ENCODE results near the gene KANSL1. TPM values are rescaled to one million over a fixed set of nuclear protein-coding genes. Genes with fewer than 3 reads are reported as not detected.

Gene KANSL1
- total RNA-seq, 1 donor from 2014 or later, result 136 TPM

GRCh38 chr17:46205975-46206374 lies 12.7 kb upstream of the KANSL1 start:
- peaks cover 57% of the 10 kb centered on the region for H3K36me3 Mint-ChIP-seq

GRCh38 chr17:46202424-46202823 lies 9.2 kb upstream of the KANSL1 start:
- Mint-ChIP-seq H3K4me1 (no peaks in the 10 kb centered on the region), H3K27me3 (ENCODE audit: insufficient read depth, low read depth) (no peaks in the 10 kb centered on the region), H3K27ac (no peak overlapping the region), H3K4me3 (no peak overlapping the region), H3K36me3 (peaks cover 59% of the 10 kb centered on the region), H3K9me3 (peaks cover 61% of the 10 kb centered on the region)
- peaks cover 3% of the 10 kb centered on the region for H3F3A ChIP-seq (ENCODE audit: low read depth)
- H3K79me2 ChIP-seq (ENCODE audit: low read depth), result peaks cover 100% of the 10 kb centered on the region
- H3K4me3 ChIP-seq, result no peak overlapping the region
- no peaks in the 10 kb centered on the region for H3K27me3 ChIP-seq
- peaks cover 4% of the 10 kb centered on the region for H3K36me3 ChIP-seq
- no peak overlapping the region for H3K27ac ChIP-seq
- no peaks in the 10 kb centered on the region for H3K4me1 ChIP-seq
- TF ChIP-seq EZH2 (IDR thresholded peaks at IDR 0.05) (no peak), EZH2phosphoT487 (IDR thresholded peaks at IDR 0.05) (no peak), CTCF (IDR thresholded peaks at IDR 0.05) (no peak)
- DNase-seq (ENCODE audit: low spot score), result no peak
- H3K9me3 ChIP-seq (ENCODE audit: low read depth), result no peaks in the 10 kb centered on the region
- H4K20me1 ChIP-seq (ENCODE audit: low read depth), result peaks cover 32% of the 10 kb centered on the region
- H2AFZ ChIP-seq (replicated peaks), result no peak overlapping the region
- H3K9ac ChIP-seq, result no peak overlapping the region
- no peak overlapping the region for H3K4me2 ChIP-seq

More at GRCh38 chr17:46205975-46206374, 12.7 kb upstream of the KANSL1 start:
- Histone ChIP-seq H3K9ac (no peak overlapping the region), H3K4me1 (no peaks in the 10 kb centered on the region), H3F3A (ENCODE audit: low read depth) (no peaks in the 10 kb centered on the region), H2AFZ (replicated peaks) (no peak overlapping the region), H3K4me2 (no peak overlapping the region), H3K36me3 (peaks cover 4% of the 10 kb centered on the region), H3K79me2 (ENCODE audit: low read depth) (peaks cover 100% of the 10 kb centered on the region), H3K4me3 (no peak overlapping the region), H3K27me3 (no peaks in the 10 kb centered on the region), H3K27ac (no peak overlapping the region), H4K20me1 (ENCODE audit: low read depth) (peaks cover 52% of the 10 kb centered on the region), H3K9me3 (ENCODE audit: low read depth) (no peaks in the 10 kb centered on the region)
- Mint-ChIP-seq H3K4me3 (no peak overlapping the region), H3K27ac (no peak overlapping the region), H3K27me3 (ENCODE audit: insufficient read depth, low read depth) (no peaks in the 10 kb centered on the region), H3K9me3 (peaks cover 49% of the 10 kb centered on the region), H3K4me1 (no peaks in the 10 kb centered on the region)
- TF ChIP-seq CTCF (IDR thresholded peaks at IDR 0.05) (no peak), EZH2 (IDR thresholded peaks at IDR 0.05) (no peak), EZH2phosphoT487 (IDR thresholded peaks at IDR 0.05) (no peak)
- DNase-seq (ENCODE audit: low spot score), result no peak

- H3K9me3 ChIP-seq (ENCODE audit: low read depth), result no peaks in the 10 kb centered on the region
- H3K4me1 ChIP-seq, result no peaks in the 10 kb centered on the region
- no peak overlapping the region for H3K4me2 ChIP-seq
- H3K27me3 Mint-ChIP-seq (ENCODE audit: insufficient read depth, low read depth), result no peaks in the 10 kb centered on the region
- H3K27ac Mint-ChIP-seq, result no peak overlapping the region
- H3K4me3 ChIP-seq, result no peak overlapping the region
- H3K27ac ChIP-seq, result no peak overlapping the region
- TF ChIP-seq CTCF (IDR thresholded peaks at IDR 0.05), result no peak
- TF ChIP-seq EZH2phosphoT487 (IDR thresholded peaks at IDR 0.05), result no peak
- no peak for TF ChIP-seq EZH2 (IDR thresholded peaks at IDR 0.05)
- H3K9me3 Mint-ChIP-seq, result peaks cover 63% of the 10 kb centered on the region
- no peak overlapping the region for H3K4me3 Mint-ChIP-seq
- H3K4me1 Mint-ChIP-seq, result no peaks in the 10 kb centered on the region
- peaks cover 60% of the 10 kb centered on the region for H3K36me3 Mint-ChIP-seq
- H3K9ac ChIP-seq, result no peak overlapping the region
- H2AFZ ChIP-seq (replicated peaks), result no peak overlapping the region
- DNase-seq (ENCODE audit: low spot score), result no peak
- no peaks in the 10 kb centered on the region for H3K27me3 ChIP-seq
- H3F3A ChIP-seq (ENCODE audit: low read depth), result peaks cover 4% of the 10 kb centered on the region
- peaks cover 25% of the 10 kb centered on the region for H4K20me1 ChIP-seq (ENCODE audit: low read depth)
- peaks cover 4% of the 10 kb centered on the region for H3K36me3 ChIP-seq
- peaks cover 100% of the 10 kb centered on the region for H3K79me2 ChIP-seq (ENCODE audit: low read depth)
Measured at GRCh38 chr17:46201491-46201890, 8.3 kb upstream of the KANSL1 start.
